Upper lobe of left lung (tissue), 4 donors: Measurements from ENCODE around the gene NEURL1B.

Experiments used
- EP300 ChIP-seq, 4 donors: sonication (generic); formaldehyde crosslinking; IDR thresholded peaks; one replicate each; pipeline ENCODE4 v1.5.1; 2017; ENCODE audit warnings: antibody characterized with exemption in 4 of 4, control low read depth in 2 of 4
- POLR2A ChIP-seq, 4 donors: fragments of 450-650 bp; IDR thresholded peaks; one replicate each; pipeline ENCODE4 v1.5.1; 2016 to 2017; ENCODE audit warnings: antibody characterized with exemption in 4 of 4, mild to moderate bottlenecking in 2 of 4
- POLR2AphosphoS5 ChIP-seq, 2 donors: sonication (generic); formaldehyde crosslinking; IDR thresholded peaks; one replicate each; pipeline ENCODE4 v1.5.1; 2017; ENCODE audit warnings: antibody characterized with exemption in 2 of 2
- TF ChIP-seq, protein P1 (sequence below), 6 experiments: fragments of 450-650 bp in 4 of 6; fragments of 200-600 bp in 2 of 6; sonication (generic) in 2 of 6; IDR thresholded peaks; one replicate each; pipeline ENCODE4 v1.5.1; 2016 to 2019; ENCODE audit warnings: antibody characterized with exemption in 6 of 6

DNA sequence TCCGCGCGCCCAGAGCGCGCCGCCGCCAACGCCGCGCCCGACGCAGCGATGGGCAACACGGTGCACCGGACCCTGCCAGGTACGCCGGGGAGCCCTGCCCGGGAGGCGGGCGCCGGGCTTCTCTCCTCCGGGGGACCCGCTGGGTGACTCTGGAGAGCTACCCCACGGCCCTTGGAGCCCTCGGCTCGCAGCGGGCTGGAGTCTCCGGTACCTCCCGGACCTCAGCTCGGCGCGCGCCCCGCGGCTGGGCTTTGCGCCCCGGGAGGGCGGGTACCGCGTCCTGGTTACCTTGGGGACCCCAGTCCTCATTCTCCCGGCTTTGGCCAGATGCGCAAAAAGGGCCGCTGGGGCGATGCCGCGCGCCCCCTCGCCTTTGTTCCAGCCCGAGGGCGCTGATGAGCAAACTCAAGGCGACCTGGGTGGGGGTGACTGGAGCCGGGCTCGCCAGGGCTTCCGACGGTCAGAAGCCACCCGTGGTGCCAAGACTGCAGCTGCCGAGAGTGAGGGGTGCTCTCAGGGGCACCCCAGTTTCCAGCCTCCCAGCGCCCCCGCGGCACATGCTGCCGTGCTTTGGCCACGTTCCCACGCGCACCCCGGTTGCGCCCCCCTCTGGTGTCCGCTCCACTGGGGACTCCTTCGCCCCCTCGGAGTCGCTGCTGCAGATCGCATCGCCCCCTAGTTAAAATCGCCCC lies 442 bp downstream of the NEURL1B start:
- TF ChIP-seq, protein P1, sequence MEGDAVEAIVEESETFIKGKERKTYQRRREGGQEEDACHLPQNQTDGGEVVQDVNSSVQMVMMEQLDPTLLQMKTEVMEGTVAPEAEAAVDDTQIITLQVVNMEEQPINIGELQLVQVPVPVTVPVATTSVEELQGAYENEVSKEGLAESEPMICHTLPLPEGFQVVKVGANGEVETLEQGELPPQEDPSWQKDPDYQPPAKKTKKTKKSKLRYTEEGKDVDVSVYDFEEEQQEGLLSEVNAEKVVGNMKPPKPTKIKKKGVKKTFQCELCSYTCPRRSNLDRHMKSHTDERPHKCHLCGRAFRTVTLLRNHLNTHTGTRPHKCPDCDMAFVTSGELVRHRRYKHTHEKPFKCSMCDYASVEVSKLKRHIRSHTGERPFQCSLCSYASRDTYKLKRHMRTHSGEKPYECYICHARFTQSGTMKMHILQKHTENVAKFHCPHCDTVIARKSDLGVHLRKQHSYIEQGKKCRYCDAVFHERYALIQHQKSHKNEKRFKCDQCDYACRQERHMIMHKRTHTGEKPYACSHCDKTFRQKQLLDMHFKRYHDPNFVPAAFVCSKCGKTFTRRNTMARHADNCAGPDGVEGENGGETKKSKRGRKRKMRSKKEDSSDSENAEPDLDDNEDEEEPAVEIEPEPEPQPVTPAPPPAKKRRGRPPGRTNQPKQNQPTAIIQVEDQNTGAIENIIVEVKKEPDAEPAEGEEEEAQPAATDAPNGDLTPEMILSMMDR (IDR thresholded peaks at IDR 0.05): no peak
- TF ChIP-seq POLR2A (IDR thresholded peaks at IDR 0.05): peak in 1 of 4 donors; percentile 6
- TF ChIP-seq EP300 (IDR thresholded peaks at IDR 0.05): no peak
- no peak for TF ChIP-seq POLR2AphosphoS5 (IDR thresholded peaks at IDR 0.05)
